GM23338 (cell line): ENCODE measurements around the gene TRDMT1. TPM values are rescaled to one million over a fixed set of nuclear protein-coding genes. Genes with fewer than 3 reads are reported as not detected.

ENCODE experiments used
- ATAC-seq: fragments of 200-7000 bp; cut with Tn5 transposase; 3 replicates; pipeline ENCODE4 v1.9.1; 2020
- DNase-seq: peaks from one replicate; pipeline ENCODE4 v3.0.0-alpha.2; 2015; ENCODE audit warnings: low spot score
- H2AFZ ChIP-seq: fragments of 200-600 bp; sonication (generic); 2 replicates; pipeline ENCODE4 v1.8.0; 2016; ENCODE audit warnings: antibody characterized with exemption, mild to moderate bottlenecking, moderate library complexity
- H3F3A ChIP-seq: fragments of 200-600 bp; sonication (generic); replicated peaks from 2 replicates; pipeline ENCODE4 v1.8.0; 2017; ENCODE audit warnings: antibody characterized with exemption, mixed run types, low read depth
- H3K27ac ChIP-seq: fragments of 200-600 bp; sonication (generic); 2 replicates; pipeline ENCODE4 v1.6.1; 2016; ENCODE audit warnings: low read depth
- H3K27me3 ChIP-seq: fragments of 200-600 bp; sonication (generic); 2 replicates; pipeline ENCODE4 v1.8.0; 2016; ENCODE audit warnings: mild to moderate bottlenecking, mixed run types, moderate library complexity; ENCODE audit not compliant: insufficient read depth
- H3K36me3 ChIP-seq: fragments of 200-600 bp; sonication (generic); 2 replicates; pipeline ENCODE4 v1.8.0; 2016; ENCODE audit warnings: mild to moderate bottlenecking; ENCODE audit not compliant: insufficient read depth
- H3K4me1 ChIP-seq: fragments of 200-600 bp; sonication (generic); 2 replicates; pipeline ENCODE4 v1.8.0; 2016; ENCODE audit warnings: mild to moderate bottlenecking, moderate library complexity; ENCODE audit not compliant: insufficient read depth
- H3K4me2 ChIP-seq: fragments of 200-600 bp; sonication (generic); 2 replicates; pipeline ENCODE4 v1.7.1; 2017; ENCODE audit warnings: mixed run types
- H3K4me3 ChIP-seq: fragments of 200-600 bp; sonication (generic); 2 replicates; pipeline ENCODE4 v1.6.1; 2016; ENCODE audit warnings: mixed run types
- H3K79me2 ChIP-seq: fragments of 200-600 bp; sonication (generic); replicated peaks from 2 replicates; pipeline ENCODE4 v1.8.0; 2017; ENCODE audit warnings: mild to moderate bottlenecking; ENCODE audit not compliant: insufficient read depth
- H3K9me2 ChIP-seq: fragments of 200-600 bp; sonication (generic); 2 replicates; pipeline ENCODE4 v1.8.0; 2017; ENCODE audit not compliant: insufficient read depth
- H4K20me1 ChIP-seq: fragments of 200-600 bp; sonication (generic); replicated peaks from 2 replicates; pipeline ENCODE4 v1.8.0; 2017; ENCODE audit warnings: mild to moderate bottlenecking; ENCODE audit not compliant: insufficient read depth
- H3K27ac Mint-ChIP-seq: 2 replicates; pipeline ENCODE4 v1.8.0; 2020; ENCODE audit warnings: inconsistent platforms, mild to moderate bottlenecking, moderate library complexity, mixed read lengths
- H3K27me3 Mint-ChIP-seq: 3 replicates; pipeline ENCODE4 v1.8.0; 2022; ENCODE audit warnings: low read depth, mild to moderate bottlenecking, moderate library complexity, mixed read lengths, inconsistent platforms; ENCODE audit not compliant: insufficient read depth, poor library complexity
- H3K36me3 Mint-ChIP-seq: 3 replicates; pipeline ENCODE4 v1.8.0; 2021; ENCODE audit warnings: low read depth, mild to moderate bottlenecking, inconsistent platforms, moderate library complexity, mixed read lengths
- H3K4me1 Mint-ChIP-seq: 3 replicates; pipeline ENCODE4 v1.8.0; 2020; ENCODE audit warnings: mild to moderate bottlenecking, inconsistent platforms, mixed read lengths
- H3K4me3 Mint-ChIP-seq: 3 replicates; pipeline ENCODE4 v1.8.0; 2021; ENCODE audit warnings: moderate library complexity, mild to moderate bottlenecking, inconsistent platforms, mixed read lengths
- H3K9me3 Mint-ChIP-seq: 3 replicates; pipeline ENCODE4 v1.8.0; 2020; ENCODE audit warnings: moderate library complexity, mild to moderate bottlenecking, inconsistent platforms, mixed read lengths
- NANOG ChIP-seq: IDR thresholded peaks from 2 replicates; pipeline ENCODE4 v1.6.1; 2016; ENCODE audit warnings: antibody characterized with exemption, borderline replicate concordance
- POLR2AphosphoS5 ChIP-seq: IDR thresholded peaks from 2 replicates; pipeline ENCODE4 v1.6.1; 2016; ENCODE audit warnings: antibody characterized with exemption, low read depth
- ZNF114 ChIP-seq: fragments of 250-450 bp; sonication (Bioruptor Pico); IDR thresholded peaks from 2 replicates; pipeline ENCODE4 v1.5.0; 2020; ENCODE audit warnings: mild to moderate bottlenecking, moderate library complexity
- ZNF331 ChIP-seq: fragments of 250-450 bp; sonication (Bioruptor Pico); IDR thresholded peaks from 2 replicates; pipeline ENCODE4 v1.5.0; 2020; ENCODE audit warnings: low read depth, mild to moderate bottlenecking, moderate library complexity
- polyA plus RNA-seq: library from polyadenylated mRNA; unstranded; fragments of >200 nt; fragmentation: Nextera tagmentation; extraction: Ambion mirVana; gene quantifications from 2 replicates; pipeline ENCODE4 v1.2.1, GENCODE V29; 2016
- total RNA-seq: library from RNA; depleted of rRNA; stranded (reverse); fragments of >200 nt; shearing (Covaris generic); gene quantifications from 2 replicates; pipeline ENCODE4 v1.2.3, GENCODE V29; 2014
- TF ChIP-seq, protein P1 (sequence below): fragments of 250-450 bp; sonication (Bioruptor Pico); IDR thresholded peaks from 2 replicates; pipeline ENCODE4 v1.5.0; 2020; ENCODE audit warnings: mild to moderate bottlenecking, moderate library complexity
- TF ChIP-seq, protein P2 (sequence below), 2 experiments: fragments of 200-600 bp in 1 of 2; sonication (generic) in 1 of 2; conservative IDR thresholded peaks; 2 replicates each; pipeline versions ENCODE4 v1.5.1 to v1.6.1; 2016 to 2017; ENCODE audit warnings: antibody characterized with exemption in 2 of 2, low read depth in 2 of 2, mild to moderate bottlenecking in 2 of 2, moderate library complexity in 1 of 2
- TF ChIP-seq, protein P3 (sequence below): IDR thresholded peaks from 2 replicates; pipeline ENCODE4 v1.6.1; 2016; ENCODE audit warnings: antibody characterized with exemption
- TF ChIP-seq, protein P4 (sequence below): IDR thresholded peaks from one replicate; pipeline ENCODE4 v1.6.1; 2018; ENCODE audit warnings: antibody characterized with exemption; ENCODE audit not compliant: unreplicated experiment

TRDMT1 gene
- total and polyA plus RNA-seq, 2 experiments from 2014 or later = 16.0 to 37.7 TPM

DNA sequence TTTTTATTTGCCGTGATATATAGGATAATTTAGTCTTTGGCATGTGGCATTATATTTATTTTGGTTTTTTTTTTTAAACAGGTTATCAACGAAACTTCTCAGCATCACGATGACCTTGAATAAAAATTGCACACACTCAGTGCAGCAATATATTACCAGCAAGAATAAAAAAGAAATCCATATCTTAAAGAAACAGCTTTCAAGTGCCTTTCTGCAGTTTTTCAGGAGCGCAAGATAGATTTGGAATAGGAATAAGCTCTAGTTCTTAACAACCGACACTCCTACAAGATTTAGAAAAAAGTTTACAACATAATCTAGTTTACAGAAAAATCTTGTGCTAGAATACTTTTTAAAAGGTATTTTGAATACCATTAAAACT is 35.7 kb upstream of the TRDMT1 start:
- Histone ChIP-seq H3K36me3 (peaks cover 33% of the 10 kb centered on the region; the same call in 1 of the 2 replicates), H2AFZ (no peak overlapping the region), H4K20me1 (no peaks in the 10 kb centered on the region), H3F3A (no peaks in the 10 kb centered on the region), H3K9me2 (no peaks in the 10 kb centered on the region), H3K4me3 (no peak overlapping the region), H3K27ac (no peak overlapping the region), H3K4me2 (no peak overlapping the region), H3K27me3 (no peaks in the 10 kb centered on the region), H3K4me1 (peaks cover 3% of the 10 kb centered on the region; the same call in 1 of the 2 replicates), H3K79me2 (no peaks in the 10 kb centered on the region)
- H3K36me3 Mint-ChIP-seq = peaks cover 25% of the 10 kb centered on the region
- H3K27ac Mint-ChIP-seq = no peak overlapping the region
- no peak for TF ChIP-seq ZNF114 (CRISPR knock-in tag)
- no peak for DNase-seq
- ATAC-seq = no peak
- peaks cover 5% of the 10 kb centered on the region for H3K27me3 Mint-ChIP-seq
- H3K4me3 Mint-ChIP-seq = no peak overlapping the region
- H3K4me1 Mint-ChIP-seq = no peaks in the 10 kb centered on the region
- H3K9me3 Mint-ChIP-seq = no peaks in the 10 kb centered on the region

DNA sequence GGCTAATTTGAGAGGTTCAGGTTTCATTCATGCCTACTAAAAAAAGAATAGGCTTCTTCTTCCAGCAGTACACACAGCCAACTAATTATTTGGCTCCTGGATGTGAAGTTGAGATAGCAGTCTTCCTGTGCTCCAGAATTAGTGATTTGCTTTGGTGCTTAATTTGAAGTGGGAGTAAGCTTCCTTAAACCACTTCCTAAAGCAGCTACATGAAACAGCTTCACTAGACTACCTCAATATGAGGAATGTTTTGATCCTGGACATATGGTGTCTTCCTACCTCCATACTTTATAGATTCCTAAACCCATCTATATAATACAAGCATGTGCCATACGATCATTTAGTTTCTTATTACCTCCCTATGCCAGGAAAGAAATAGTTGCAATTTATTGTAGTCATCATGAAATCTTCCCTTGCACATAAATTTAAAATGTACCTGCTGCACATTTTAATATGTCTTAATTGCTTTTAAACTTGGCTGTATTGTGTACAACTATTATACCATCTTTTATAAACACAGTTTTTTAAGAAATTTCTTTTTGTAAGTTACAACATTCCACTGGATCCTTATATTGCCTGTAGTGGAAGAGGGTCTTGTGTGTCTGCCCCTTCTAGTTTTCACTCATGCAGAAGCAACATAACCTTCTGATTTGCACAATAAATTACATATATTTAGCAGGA is 35.1 kb upstream of the TRDMT1 start:
- no peak for ATAC-seq
- H3K9me3 Mint-ChIP-seq = no peaks in the 10 kb centered on the region
- H3K4me2 ChIP-seq = no peak overlapping the region
- peaks cover 3% of the 10 kb centered on the region for H3K27me3 Mint-ChIP-seq
- no peak overlapping the region for H3K27ac ChIP-seq
- H4K20me1 ChIP-seq = no peaks in the 10 kb centered on the region
- H2AFZ ChIP-seq = no peak overlapping the region
- no peak overlapping the region for H3K27ac Mint-ChIP-seq
- H3K27me3 ChIP-seq = no peaks in the 10 kb centered on the region
- peaks cover 25% of the 10 kb centered on the region for H3K36me3 Mint-ChIP-seq
- H3K9me2 ChIP-seq = no peaks in the 10 kb centered on the region
- no peaks in the 10 kb centered on the region for H3K4me1 Mint-ChIP-seq
- H3K4me3 ChIP-seq = no peak overlapping the region
- H3K79me2 ChIP-seq = no peaks in the 10 kb centered on the region
- H3F3A ChIP-seq = no peaks in the 10 kb centered on the region
- no peak overlapping the region for H3K4me3 Mint-ChIP-seq
- H3K36me3 ChIP-seq = peaks cover 33% of the 10 kb centered on the region; the same call in 1 of the 2 replicates
- no peak for DNase-seq
- H3K4me1 ChIP-seq = peaks cover 5% of the 10 kb centered on the region; the same call in 1 of the 2 replicates
- TF ChIP-seq ZNF331 (CRISPR knock-in tag) (no peak), POLR2AphosphoS5 (no peak), NANOG (no peak), ZNF114 (CRISPR knock-in tag) (no peak)
- TF ChIP-seq, protein P1, sequence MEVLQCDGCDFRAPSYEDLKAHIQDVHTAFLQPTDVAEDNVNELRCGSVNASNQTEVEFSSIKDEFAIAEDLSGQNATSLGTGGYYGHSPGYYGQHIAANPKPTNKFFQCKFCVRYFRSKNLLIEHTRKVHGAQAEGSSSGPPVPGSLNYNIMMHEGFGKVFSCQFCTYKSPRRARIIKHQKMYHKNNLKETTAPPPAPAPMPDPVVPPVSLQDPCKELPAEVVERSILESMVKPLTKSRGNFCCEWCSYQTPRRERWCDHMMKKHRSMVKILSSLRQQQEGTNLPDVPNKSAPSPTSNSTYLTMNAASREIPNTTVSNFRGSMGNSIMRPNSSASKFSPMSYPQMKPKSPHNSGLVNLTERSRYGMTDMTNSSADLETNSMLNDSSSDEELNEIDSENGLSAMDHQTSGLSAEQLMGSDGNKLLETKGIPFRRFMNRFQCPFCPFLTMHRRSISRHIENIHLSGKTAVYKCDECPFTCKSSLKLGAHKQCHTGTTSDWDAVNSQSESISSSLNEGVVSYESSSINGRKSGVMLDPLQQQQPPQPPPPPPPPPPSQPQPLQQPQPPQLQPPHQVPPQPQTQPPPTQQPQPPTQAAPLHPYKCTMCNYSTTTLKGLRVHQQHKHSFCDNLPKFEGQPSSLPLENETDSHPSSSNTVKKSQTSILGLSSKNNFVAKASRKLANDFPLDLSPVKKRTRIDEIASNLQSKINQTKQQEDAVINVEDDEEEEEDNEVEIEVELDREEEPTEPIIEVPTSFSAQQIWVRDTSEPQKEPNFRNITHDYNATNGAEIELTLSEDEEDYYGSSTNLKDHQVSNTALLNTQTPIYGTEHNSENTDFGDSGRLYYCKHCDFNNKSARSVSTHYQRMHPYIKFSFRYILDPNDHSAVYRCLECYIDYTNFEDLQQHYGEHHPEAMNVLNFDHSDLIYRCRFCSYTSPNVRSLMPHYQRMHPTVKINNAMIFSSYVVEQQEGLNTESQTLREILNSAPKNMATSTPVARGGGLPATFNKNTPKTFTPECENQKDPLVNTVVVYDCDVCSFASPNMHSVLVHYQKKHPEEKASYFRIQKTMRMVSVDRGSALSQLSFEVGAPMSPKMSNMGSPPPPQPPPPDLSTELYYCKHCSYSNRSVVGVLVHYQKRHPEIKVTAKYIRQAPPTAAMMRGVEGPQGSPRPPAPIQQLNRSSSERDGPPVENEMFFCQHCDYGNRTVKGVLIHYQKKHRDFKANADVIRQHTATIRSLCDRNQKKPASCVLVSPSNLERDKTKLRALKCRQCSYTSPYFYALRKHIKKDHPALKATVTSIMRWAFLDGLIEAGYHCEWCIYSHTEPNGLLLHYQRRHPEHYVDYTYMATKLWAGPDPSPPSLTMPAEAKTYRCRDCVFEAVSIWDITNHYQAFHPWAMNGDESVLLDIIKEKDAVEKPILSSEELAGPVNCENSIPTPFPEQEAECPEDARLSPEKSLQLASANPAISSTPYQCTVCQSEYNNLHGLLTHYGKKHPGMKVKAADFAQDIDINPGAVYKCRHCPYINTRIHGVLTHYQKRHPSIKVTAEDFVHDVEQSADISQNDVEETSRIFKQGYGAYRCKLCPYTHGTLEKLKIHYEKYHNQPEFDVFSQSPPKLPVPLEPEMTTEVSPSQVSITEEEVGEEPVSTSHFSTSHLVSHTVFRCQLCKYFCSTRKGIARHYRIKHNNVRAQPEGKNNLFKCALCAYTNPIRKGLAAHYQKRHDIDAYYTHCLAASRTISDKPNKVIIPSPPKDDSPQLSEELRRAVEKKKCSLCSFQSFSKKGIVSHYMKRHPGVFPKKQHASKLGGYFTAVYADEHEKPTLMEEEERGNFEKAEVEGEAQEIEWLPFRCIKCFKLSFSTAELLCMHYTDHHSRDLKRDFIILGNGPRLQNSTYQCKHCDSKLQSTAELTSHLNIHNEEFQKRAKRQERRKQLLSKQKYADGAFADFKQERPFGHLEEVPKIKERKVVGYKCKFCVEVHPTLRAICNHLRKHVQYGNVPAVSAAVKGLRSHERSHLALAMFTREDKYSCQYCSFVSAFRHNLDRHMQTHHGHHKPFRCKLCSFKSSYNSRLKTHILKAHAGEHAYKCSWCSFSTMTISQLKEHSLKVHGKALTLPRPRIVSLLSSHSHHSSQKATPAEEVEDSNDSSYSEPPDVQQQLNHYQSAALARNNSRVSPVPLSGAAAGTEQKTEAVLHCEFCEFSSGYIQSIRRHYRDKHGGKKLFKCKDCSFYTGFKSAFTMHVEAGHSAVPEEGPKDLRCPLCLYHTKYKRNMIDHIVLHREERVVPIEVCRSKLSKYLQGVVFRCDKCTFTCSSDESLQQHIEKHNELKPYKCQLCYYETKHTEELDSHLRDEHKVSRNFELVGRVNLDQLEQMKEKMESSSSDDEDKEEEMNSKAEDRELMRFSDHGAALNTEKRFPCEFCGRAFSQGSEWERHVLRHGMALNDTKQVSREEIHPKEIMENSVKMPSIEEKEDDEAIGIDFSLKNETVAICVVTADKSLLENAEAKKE (CRISPR knock-in tag) = no peak
- TF ChIP-seq, protein P2, sequence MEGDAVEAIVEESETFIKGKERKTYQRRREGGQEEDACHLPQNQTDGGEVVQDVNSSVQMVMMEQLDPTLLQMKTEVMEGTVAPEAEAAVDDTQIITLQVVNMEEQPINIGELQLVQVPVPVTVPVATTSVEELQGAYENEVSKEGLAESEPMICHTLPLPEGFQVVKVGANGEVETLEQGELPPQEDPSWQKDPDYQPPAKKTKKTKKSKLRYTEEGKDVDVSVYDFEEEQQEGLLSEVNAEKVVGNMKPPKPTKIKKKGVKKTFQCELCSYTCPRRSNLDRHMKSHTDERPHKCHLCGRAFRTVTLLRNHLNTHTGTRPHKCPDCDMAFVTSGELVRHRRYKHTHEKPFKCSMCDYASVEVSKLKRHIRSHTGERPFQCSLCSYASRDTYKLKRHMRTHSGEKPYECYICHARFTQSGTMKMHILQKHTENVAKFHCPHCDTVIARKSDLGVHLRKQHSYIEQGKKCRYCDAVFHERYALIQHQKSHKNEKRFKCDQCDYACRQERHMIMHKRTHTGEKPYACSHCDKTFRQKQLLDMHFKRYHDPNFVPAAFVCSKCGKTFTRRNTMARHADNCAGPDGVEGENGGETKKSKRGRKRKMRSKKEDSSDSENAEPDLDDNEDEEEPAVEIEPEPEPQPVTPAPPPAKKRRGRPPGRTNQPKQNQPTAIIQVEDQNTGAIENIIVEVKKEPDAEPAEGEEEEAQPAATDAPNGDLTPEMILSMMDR (conservative IDR thresholded peaks at IDR 0.05; ENCODE audit: low read depth in 2 of 2) = no peak
- TF ChIP-seq, protein P3, sequence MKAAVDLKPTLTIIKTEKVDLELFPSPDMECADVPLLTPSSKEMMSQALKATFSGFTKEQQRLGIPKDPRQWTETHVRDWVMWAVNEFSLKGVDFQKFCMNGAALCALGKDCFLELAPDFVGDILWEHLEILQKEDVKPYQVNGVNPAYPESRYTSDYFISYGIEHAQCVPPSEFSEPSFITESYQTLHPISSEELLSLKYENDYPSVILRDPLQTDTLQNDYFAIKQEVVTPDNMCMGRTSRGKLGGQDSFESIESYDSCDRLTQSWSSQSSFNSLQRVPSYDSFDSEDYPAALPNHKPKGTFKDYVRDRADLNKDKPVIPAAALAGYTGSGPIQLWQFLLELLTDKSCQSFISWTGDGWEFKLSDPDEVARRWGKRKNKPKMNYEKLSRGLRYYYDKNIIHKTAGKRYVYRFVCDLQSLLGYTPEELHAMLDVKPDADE = no peak
- TF ChIP-seq, protein P4, sequence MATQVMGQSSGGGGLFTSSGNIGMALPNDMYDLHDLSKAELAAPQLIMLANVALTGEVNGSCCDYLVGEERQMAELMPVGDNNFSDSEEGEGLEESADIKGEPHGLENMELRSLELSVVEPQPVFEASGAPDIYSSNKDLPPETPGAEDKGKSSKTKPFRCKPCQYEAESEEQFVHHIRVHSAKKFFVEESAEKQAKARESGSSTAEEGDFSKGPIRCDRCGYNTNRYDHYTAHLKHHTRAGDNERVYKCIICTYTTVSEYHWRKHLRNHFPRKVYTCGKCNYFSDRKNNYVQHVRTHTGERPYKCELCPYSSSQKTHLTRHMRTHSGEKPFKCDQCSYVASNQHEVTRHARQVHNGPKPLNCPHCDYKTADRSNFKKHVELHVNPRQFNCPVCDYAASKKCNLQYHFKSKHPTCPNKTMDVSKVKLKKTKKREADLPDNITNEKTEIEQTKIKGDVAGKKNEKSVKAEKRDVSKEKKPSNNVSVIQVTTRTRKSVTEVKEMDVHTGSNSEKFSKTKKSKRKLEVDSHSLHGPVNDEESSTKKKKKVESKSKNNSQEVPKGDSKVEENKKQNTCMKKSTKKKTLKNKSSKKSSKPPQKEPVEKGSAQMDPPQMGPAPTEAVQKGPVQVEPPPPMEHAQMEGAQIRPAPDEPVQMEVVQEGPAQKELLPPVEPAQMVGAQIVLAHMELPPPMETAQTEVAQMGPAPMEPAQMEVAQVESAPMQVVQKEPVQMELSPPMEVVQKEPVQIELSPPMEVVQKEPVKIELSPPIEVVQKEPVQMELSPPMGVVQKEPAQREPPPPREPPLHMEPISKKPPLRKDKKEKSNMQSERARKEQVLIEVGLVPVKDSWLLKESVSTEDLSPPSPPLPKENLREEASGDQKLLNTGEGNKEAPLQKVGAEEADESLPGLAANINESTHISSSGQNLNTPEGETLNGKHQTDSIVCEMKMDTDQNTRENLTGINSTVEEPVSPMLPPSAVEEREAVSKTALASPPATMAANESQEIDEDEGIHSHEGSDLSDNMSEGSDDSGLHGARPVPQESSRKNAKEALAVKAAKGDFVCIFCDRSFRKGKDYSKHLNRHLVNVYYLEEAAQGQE = no peak
